Liver (tissue), 9 donors: ENCODE results near the gene SEPTIN10. TPM values are rescaled to one million over a fixed set of nuclear protein-coding genes. Genes with fewer than 3 reads are reported as not detected.

Source experiments
- DNase-seq: peaks from one replicate; pipeline ENCODE4 v3.0.0-alpha.2; 2017; ENCODE audit warnings: low spot score
- H3K27ac ChIP-seq, 2 donors: one replicate each; pipeline ENCODE4 v1.7.0; 2013; ENCODE audit warnings: inconsistent platforms in 2 of 2, low read length in 2 of 2, control low read depth in 1 of 2, low read depth in 1 of 2, mild to moderate bottlenecking in 1 of 2
- H3K27me3 ChIP-seq, 4 donors: one replicate each; pipeline versions ENCODE4 v1.6.1 to v1.7.0; 2013; ENCODE audit warnings: low read length in 3 of 4, inconsistent platforms in 1 of 4, mild to moderate bottlenecking in 1 of 4, moderate library complexity in 1 of 4; ENCODE audit not compliant: control insufficient read depth in 4 of 4, insufficient read depth in 4 of 4
- H3K36me3 ChIP-seq, 4 donors: one replicate each; pipeline versions ENCODE4 v1.6.1 to v1.7.0; 2013; ENCODE audit warnings: low read length in 3 of 4, mild to moderate bottlenecking in 3 of 4, low read depth in 1 of 4, moderate library complexity in 1 of 4; ENCODE audit not compliant: control insufficient read depth in 4 of 4, insufficient read depth in 3 of 4
- H3K4me1 ChIP-seq, 4 donors: one replicate each; pipeline versions ENCODE4 v1.6.1 to v1.7.0; 2013; ENCODE audit warnings: low read length in 3 of 4, mild to moderate bottlenecking in 3 of 4, moderate library complexity in 1 of 4; ENCODE audit not compliant: control insufficient read depth in 4 of 4, insufficient read depth in 4 of 4
- H3K4me3 ChIP-seq, 3 donors: one replicate each; pipeline versions ENCODE4 v1.6.1 to v1.7.0; 2013; ENCODE audit warnings: low read length in 3 of 3, control low read depth in 1 of 3, low read depth in 1 of 3, mild to moderate bottlenecking in 1 of 3
- H3K9ac ChIP-seq, 2 donors: one replicate each; pipeline ENCODE4 v1.7.0; 2013; ENCODE audit warnings: low read length in 2 of 2, mild to moderate bottlenecking in 2 of 2, moderate library complexity in 2 of 2, control low read depth in 1 of 2, low read depth in 1 of 2
- H3K9me3 ChIP-seq, 4 donors: one replicate each; pipeline versions ENCODE4 v1.6.1 to v1.7.0; 2013; ENCODE audit warnings: low read length in 3 of 4; ENCODE audit not compliant: control insufficient read depth in 4 of 4
- EGR1 ChIP-seq, 2 donors: IDR thresholded peaks; 2 replicates each; pipeline ENCODE4 v1.6.1; 2016 to 2018; ENCODE audit warnings: antibody characterized with exemption in 2 of 2, low read depth in 2 of 2
- FOXA1 ChIP-seq: IDR thresholded peaks from 2 replicates; pipeline ENCODE4 v1.6.1; 2016; ENCODE audit warnings: antibody characterized with exemption
- FOXA2 ChIP-seq: IDR thresholded peaks from 2 replicates; pipeline ENCODE4 v1.6.1; 2016; ENCODE audit warnings: antibody characterized with exemption
- GABPA ChIP-seq, 2 donors: IDR thresholded peaks in 1 of 2; conservative IDR thresholded peaks in 1 of 2; 2 replicates each; pipeline ENCODE4 v1.6.1; 2016; ENCODE audit warnings: antibody characterized with exemption in 2 of 2, mild to moderate bottlenecking in 1 of 2, moderate library complexity in 1 of 2
- HNF4A ChIP-seq, 2 donors: conservative IDR thresholded peaks; 2 replicates each; pipeline ENCODE4 v1.6.1; 2016; ENCODE audit warnings: antibody characterized with exemption in 2 of 2, mild to moderate bottlenecking in 2 of 2
- HNF4G ChIP-seq: IDR thresholded peaks from 2 replicates; pipeline ENCODE4 v1.6.1; 2016; ENCODE audit warnings: antibody characterized with exemption
- JUND ChIP-seq, 2 donors: IDR thresholded peaks; 2 replicates each; pipeline ENCODE4 v1.6.1; 2016; ENCODE audit warnings: antibody characterized with exemption in 2 of 2
- MAX ChIP-seq: IDR thresholded peaks from 2 replicates; pipeline ENCODE4 v1.6.1; 2016; ENCODE audit warnings: antibody characterized with exemption
- NR2F2 ChIP-seq: IDR thresholded peaks from 2 replicates; pipeline ENCODE4 v1.6.1; 2016; ENCODE audit warnings: antibody characterized with exemption
- RAD21 ChIP-seq, 2 donors: IDR thresholded peaks; 2 replicates each; pipeline ENCODE4 v1.6.1; 2016; ENCODE audit warnings: antibody characterized with exemption in 2 of 2, mild to moderate bottlenecking in 2 of 2
- RXRA ChIP-seq, 2 donors: IDR thresholded peaks; 2 replicates each; pipeline ENCODE4 v1.6.1; 2017 to 2018; ENCODE audit warnings: antibody characterized with exemption in 2 of 2, mild to moderate bottlenecking in 1 of 2
- SP1 ChIP-seq: IDR thresholded peaks from 2 replicates; pipeline ENCODE4 v1.6.1; 2018; ENCODE audit warnings: antibody characterized with exemption, mild to moderate bottlenecking
- TAF1 ChIP-seq: conservative IDR thresholded peaks from 2 replicates; pipeline ENCODE4 v1.6.1; 2016; ENCODE audit warnings: antibody characterized with exemption, mild to moderate bottlenecking
- YY1 ChIP-seq: IDR thresholded peaks from 2 replicates; pipeline ENCODE4 v1.6.1; 2016; ENCODE audit warnings: antibody characterized with exemption, mild to moderate bottlenecking
- ZBTB33 ChIP-seq: IDR thresholded peaks from 2 replicates; pipeline ENCODE4 v1.6.1; 2016; ENCODE audit warnings: antibody characterized with exemption
- WGBS: extraction: QIAGEN DNeasy Blood & Tissue Kit; methylation state at CpG from one replicate; pipeline ENCODE4 v1.1.7; 2013; 5-methylcytosine and 5-hydroxymethylcytosine counted together
- polyA plus RNA-seq, 2 donors: library from polyadenylated mRNA; stranded (reverse) in 1 of 2; unstranded in 1 of 2; fragments of 200-250 nt in 1 of 2; fragments of >200 nt in 1 of 2; fragmentation: Nextera tagmentation in 1 of 2; extraction: Ambion mirVana in 1 of 2; gene quantifications; one replicate each; pipeline versions ENCODE4 v1.2.1 to v1.2.3, GENCODE V29; 2013 to 2015
- total RNA-seq, 2 donors: library from RNA; depleted of rRNA; stranded (reverse); fragments of >200 nt; gene quantifications; one replicate each; pipeline ENCODE4 v1.2.3, GENCODE V29; 2014
- TF ChIP-seq, protein P1 (sequence below): IDR thresholded peaks from 2 replicates; pipeline ENCODE4 v1.6.1; 2016; ENCODE audit warnings: antibody characterized with exemption
- TF ChIP-seq, protein P2 (sequence below): fragments of 150-350 bp; IDR thresholded peaks from 2 replicates; pipeline ENCODE4 v1.5.1; 2017; ENCODE audit warnings: improper control_type of control experiment, low read depth, low read length; ENCODE audit not compliant: missing input control
- TF ChIP-seq, protein P3 (sequence below): IDR thresholded peaks from 2 replicates; pipeline ENCODE4 v1.6.1; 2016; ENCODE audit warnings: antibody characterized with exemption, mild to moderate bottlenecking
- donor health status: healthy.
- donor health status: healthy.
- donor health status: healthy.
- donor health status: healthy.
- donor health status: healthy.

SEPTIN10 gene
- total and polyA plus RNA-seq, 4 donors = 19.6 to 35.9 (median 20.1) TPM

GRCh38 chr2:109555346-109555900 lies 58.3 kb downstream of the SEPTIN10 start:
- Histone ChIP-seq H3K4me1 (peaks cover 0 to 12% (median 3%) of the 10 kb centered on the region in 4 donors), H3K36me3 (peaks cover 0 to 14% (median 7%) of the 10 kb centered on the region in 4 donors), H3K9ac (no peak overlapping the region), H3K9me3 (no peaks in the 10 kb centered on the region), H3K27me3 (no peaks in the 10 kb centered on the region), H3K4me3 (no peak overlapping the region), H3K27ac (no peak overlapping the region)
- 96% methylated on average over 9 of the region's 9 CpGs for WGBS
- no peak for DNase-seq
- no peak for TF ChIP-seq HNF4G
- TF ChIP-seq, protein P1, sequence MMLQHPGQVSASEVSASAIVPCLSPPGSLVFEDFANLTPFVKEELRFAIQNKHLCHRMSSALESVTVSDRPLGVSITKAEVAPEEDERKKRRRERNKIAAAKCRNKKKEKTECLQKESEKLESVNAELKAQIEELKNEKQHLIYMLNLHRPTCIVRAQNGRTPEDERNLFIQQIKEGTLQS = no peak
- TF ChIP-seq RXRA (IDR thresholded peaks at IDR 0.05) = no peak
- no peak for TF ChIP-seq SP1
- no peak for TF ChIP-seq NR2F2
- TF ChIP-seq FOXA2 = no peak
- no peak for TF ChIP-seq HNF4A (conservative IDR thresholded peaks at IDR 0.05)
- no peak for TF ChIP-seq JUND (IDR thresholded peaks at IDR 0.05)
- TF ChIP-seq, protein P2, sequence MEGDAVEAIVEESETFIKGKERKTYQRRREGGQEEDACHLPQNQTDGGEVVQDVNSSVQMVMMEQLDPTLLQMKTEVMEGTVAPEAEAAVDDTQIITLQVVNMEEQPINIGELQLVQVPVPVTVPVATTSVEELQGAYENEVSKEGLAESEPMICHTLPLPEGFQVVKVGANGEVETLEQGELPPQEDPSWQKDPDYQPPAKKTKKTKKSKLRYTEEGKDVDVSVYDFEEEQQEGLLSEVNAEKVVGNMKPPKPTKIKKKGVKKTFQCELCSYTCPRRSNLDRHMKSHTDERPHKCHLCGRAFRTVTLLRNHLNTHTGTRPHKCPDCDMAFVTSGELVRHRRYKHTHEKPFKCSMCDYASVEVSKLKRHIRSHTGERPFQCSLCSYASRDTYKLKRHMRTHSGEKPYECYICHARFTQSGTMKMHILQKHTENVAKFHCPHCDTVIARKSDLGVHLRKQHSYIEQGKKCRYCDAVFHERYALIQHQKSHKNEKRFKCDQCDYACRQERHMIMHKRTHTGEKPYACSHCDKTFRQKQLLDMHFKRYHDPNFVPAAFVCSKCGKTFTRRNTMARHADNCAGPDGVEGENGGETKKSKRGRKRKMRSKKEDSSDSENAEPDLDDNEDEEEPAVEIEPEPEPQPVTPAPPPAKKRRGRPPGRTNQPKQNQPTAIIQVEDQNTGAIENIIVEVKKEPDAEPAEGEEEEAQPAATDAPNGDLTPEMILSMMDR = no peak
- TF ChIP-seq, protein P3, sequence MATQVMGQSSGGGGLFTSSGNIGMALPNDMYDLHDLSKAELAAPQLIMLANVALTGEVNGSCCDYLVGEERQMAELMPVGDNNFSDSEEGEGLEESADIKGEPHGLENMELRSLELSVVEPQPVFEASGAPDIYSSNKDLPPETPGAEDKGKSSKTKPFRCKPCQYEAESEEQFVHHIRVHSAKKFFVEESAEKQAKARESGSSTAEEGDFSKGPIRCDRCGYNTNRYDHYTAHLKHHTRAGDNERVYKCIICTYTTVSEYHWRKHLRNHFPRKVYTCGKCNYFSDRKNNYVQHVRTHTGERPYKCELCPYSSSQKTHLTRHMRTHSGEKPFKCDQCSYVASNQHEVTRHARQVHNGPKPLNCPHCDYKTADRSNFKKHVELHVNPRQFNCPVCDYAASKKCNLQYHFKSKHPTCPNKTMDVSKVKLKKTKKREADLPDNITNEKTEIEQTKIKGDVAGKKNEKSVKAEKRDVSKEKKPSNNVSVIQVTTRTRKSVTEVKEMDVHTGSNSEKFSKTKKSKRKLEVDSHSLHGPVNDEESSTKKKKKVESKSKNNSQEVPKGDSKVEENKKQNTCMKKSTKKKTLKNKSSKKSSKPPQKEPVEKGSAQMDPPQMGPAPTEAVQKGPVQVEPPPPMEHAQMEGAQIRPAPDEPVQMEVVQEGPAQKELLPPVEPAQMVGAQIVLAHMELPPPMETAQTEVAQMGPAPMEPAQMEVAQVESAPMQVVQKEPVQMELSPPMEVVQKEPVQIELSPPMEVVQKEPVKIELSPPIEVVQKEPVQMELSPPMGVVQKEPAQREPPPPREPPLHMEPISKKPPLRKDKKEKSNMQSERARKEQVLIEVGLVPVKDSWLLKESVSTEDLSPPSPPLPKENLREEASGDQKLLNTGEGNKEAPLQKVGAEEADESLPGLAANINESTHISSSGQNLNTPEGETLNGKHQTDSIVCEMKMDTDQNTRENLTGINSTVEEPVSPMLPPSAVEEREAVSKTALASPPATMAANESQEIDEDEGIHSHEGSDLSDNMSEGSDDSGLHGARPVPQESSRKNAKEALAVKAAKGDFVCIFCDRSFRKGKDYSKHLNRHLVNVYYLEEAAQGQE = no peak
- no peak for TF ChIP-seq MAX
- TF ChIP-seq GABPA (IDR thresholded peaks at IDR 0.05 in 1 of 2, conservative IDR thresholded peaks at IDR 0.05 in 1 of 2) = no peak
- TF ChIP-seq FOXA1 = no peak
- TF ChIP-seq TAF1 = no peak

GRCh38 chr2:109554758-109555157 lies 59.0 kb downstream of the SEPTIN10 start:
- Histone ChIP-seq H3K9me3 (no peaks in the 10 kb centered on the region), H3K36me3 (peaks cover 0 to 14% (median 7%) of the 10 kb centered on the region in 4 donors), H3K4me1 (peaks cover 0 to 12% (median 3%) of the 10 kb centered on the region in 4 donors), H3K4me3 (no peak overlapping the region), H3K27ac (no peak overlapping the region), H3K27me3 (no peaks in the 10 kb centered on the region), H3K9ac (no peak overlapping the region)
- 83% methylated on average over 2 of the region's 2 CpGs for WGBS
- DNase-seq = no peak
- TF ChIP-seq YY1 (no peak), TAF1 (no peak), ZBTB33 (no peak), MAX (no peak), SP1 (no peak), FOXA2 (no peak), FOXA1 (no peak), RAD21 (IDR thresholded peaks at IDR 0.05) (no peak), GABPA (IDR thresholded peaks at IDR 0.05 in 1 of 2, conservative IDR thresholded peaks at IDR 0.05 in 1 of 2) (no peak), EGR1 (IDR thresholded peaks at IDR 0.05; ENCODE audit: low read depth in 2 of 2) (no peak), HNF4G (no peak)
- TF ChIP-seq, protein P3 = no peak
